GM23248 (cell line): ENCODE measurements around the gene JARID2. TPM values are rescaled to one million over a fixed set of nuclear protein-coding genes. Genes with fewer than 3 reads are reported as not detected.

Experiments used
- DNase-seq: peaks from one replicate; pipeline ENCODE4 v3.0.0-alpha.2; 2015
- H2AFZ ChIP-seq: fragments of 200-600 bp; sonication (generic); 2 replicates; pipeline ENCODE4 v1.6.1; 2016; ENCODE audit warnings: antibody characterized with exemption
- H3F3A ChIP-seq: fragments of 200-600 bp; sonication (generic); 2 replicates; pipeline ENCODE4 v1.6.1; 2016; ENCODE audit warnings: mild to moderate bottlenecking, antibody characterized with exemption, mixed run types; ENCODE audit not compliant: insufficient read depth
- H3K27ac ChIP-seq: fragments of 200-600 bp; sonication (generic); 2 replicates; pipeline ENCODE4 v1.5.1; 2016; ENCODE audit warnings: mild to moderate bottlenecking
- H3K27me3 ChIP-seq: fragments of 200-600 bp; sonication (generic); replicated peaks from 2 replicates; pipeline ENCODE4 v1.6.1; 2016; ENCODE audit warnings: mild to moderate bottlenecking; ENCODE audit not compliant: insufficient read depth
- H3K36me3 ChIP-seq: fragments of 200-600 bp; sonication (generic); 2 replicates; pipeline ENCODE4 v1.6.1; 2016; ENCODE audit warnings: low read depth, mild to moderate bottlenecking
- H3K4me1 ChIP-seq: fragments of 200-600 bp; sonication (generic); 2 replicates; pipeline ENCODE4 v1.6.1; 2016; ENCODE audit warnings: mild to moderate bottlenecking; ENCODE audit not compliant: insufficient read depth
- H3K4me2 ChIP-seq: fragments of 200-600 bp; sonication (generic); one replicate; pipeline ENCODE4 v1.6.1; 2016; ENCODE audit warnings: mild to moderate bottlenecking; ENCODE audit not compliant: unreplicated experiment
- H3K4me3 ChIP-seq: fragments of 200-600 bp; sonication (generic); 2 replicates; pipeline ENCODE4 v1.5.1; 2016; ENCODE audit warnings: mild to moderate bottlenecking
- H3K79me2 ChIP-seq: fragments of 200-600 bp; sonication (generic); 2 replicates; pipeline ENCODE4 v1.6.1; 2016; ENCODE audit warnings: mild to moderate bottlenecking; ENCODE audit not compliant: insufficient read depth
- H3K9ac ChIP-seq: fragments of 200-600 bp; sonication (generic); 2 replicates; pipeline ENCODE4 v1.6.1; 2016; ENCODE audit warnings: mild to moderate bottlenecking
- H3K9me2 ChIP-seq: fragments of 200-600 bp; sonication (generic); 2 replicates; pipeline ENCODE4 v1.6.1; 2016; ENCODE audit warnings: mixed run types, mild to moderate bottlenecking, moderate library complexity; ENCODE audit not compliant: insufficient read depth
- H3K9me3 ChIP-seq: fragments of 200-600 bp; sonication (generic); one replicate; pipeline ENCODE4 v1.6.1; 2017; ENCODE audit warnings: low read depth
- H4K20me1 ChIP-seq: fragments of 200-600 bp; sonication (generic); 2 replicates; pipeline ENCODE4 v1.6.0; 2016; ENCODE audit not compliant: insufficient read depth
- EZH2 ChIP-seq: fragments of 200-600 bp; sonication (generic); IDR thresholded peaks from 2 replicates; pipeline ENCODE4 v1.6.1; 2018; ENCODE audit warnings: antibody characterized with exemption, mild to moderate bottlenecking; ENCODE audit not compliant: insufficient read depth, poor library complexity, severe bottlenecking
- EZH2phosphoT487 ChIP-seq: fragments of 200-600 bp; sonication (generic); IDR thresholded peaks from 2 replicates; pipeline ENCODE4 v1.6.1; 2018; ENCODE audit warnings: antibody characterized with exemption, moderate library complexity, mild to moderate bottlenecking, low read depth; ENCODE audit not compliant: insufficient read depth
- WGBS, 2 experiments: methylation state at CpG; one replicate each; pipeline ENCODE4 v1.1.6; 2015 to 2017; ENCODE audit warnings: low lambda C conversion rate in 2 of 2, low coverage in 1 of 2; ENCODE audit errors: missing lambda C conversion rate in 2 of 2; 5-methylcytosine and 5-hydroxymethylcytosine counted together
- in situ Hi-C: fragments of 300-500 bp; cut with MboI; formaldehyde crosslinking; loops from 2 replicates; pipeline ENCODE4 v1.15.0; 2020
- polyA plus RNA-seq: library from polyadenylated mRNA; unstranded; fragments of >200 nt; fragmentation: Nextera tagmentation; extraction: Ambion mirVana; gene quantifications from 2 replicates; pipeline ENCODE4 v1.2.1, GENCODE V29; 2016
- total RNA-seq: library from RNA; depleted of rRNA; stranded (reverse); fragments of >200 nt; shearing (Covaris generic); gene quantifications from 2 replicates; pipeline ENCODE4 v1.2.3, GENCODE V29; 2014

JARID2 gene
- total and polyA plus RNA-seq, 2 experiments from 2014 or later = 3.9 to 9.3 TPM

DNA sequence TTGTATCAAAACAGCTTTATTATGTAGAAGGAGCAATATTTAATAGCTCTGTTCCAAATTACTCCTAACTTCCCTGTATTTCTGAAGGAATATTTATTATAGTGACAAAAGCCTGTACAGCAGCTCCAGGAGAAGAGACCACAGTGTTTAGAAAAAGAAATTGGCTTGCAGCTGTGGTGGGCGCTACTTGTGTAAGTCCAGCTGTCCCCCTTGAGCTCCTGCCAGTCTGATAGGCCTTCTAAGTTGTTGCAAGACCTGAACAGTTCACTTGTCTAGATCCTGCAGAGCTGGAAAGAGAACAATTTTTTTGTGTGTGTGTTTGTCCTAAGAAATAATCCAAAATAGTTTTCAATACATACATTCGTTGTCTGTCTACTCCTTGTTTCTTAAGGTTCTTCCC lies 86.6 kb downstream of the JARID2 start:
- WGBS, 2 experiments = 94 to 97% methylated on average over 2 of the region's 2 CpGs
- Histone ChIP-seq H3K27me3 (no peaks in the 10 kb centered on the region), H3K79me2 (peaks cover 95% of the 10 kb centered on the region), H2AFZ (no peak overlapping the region), H3K9me3 (no peaks in the 10 kb centered on the region), H3K27ac (no peak overlapping the region), H3K4me1 (peaks cover 37% of the 10 kb centered on the region), H3K4me3 (no peak overlapping the region), H3K9me2 (no peaks in the 10 kb centered on the region), H3K4me2 (no peak overlapping the region), H4K20me1 (peaks cover 5% of the 10 kb centered on the region), H3K36me3 (no peaks in the 10 kb centered on the region), H3K9ac (no peak overlapping the region), H3F3A (peaks cover 36% of the 10 kb centered on the region)
- in situ Hi-C loops = no loop called here
- no peak for DNase-seq
- TF ChIP-seq EZH2 (no peak), EZH2phosphoT487 (no peak)

DNA sequence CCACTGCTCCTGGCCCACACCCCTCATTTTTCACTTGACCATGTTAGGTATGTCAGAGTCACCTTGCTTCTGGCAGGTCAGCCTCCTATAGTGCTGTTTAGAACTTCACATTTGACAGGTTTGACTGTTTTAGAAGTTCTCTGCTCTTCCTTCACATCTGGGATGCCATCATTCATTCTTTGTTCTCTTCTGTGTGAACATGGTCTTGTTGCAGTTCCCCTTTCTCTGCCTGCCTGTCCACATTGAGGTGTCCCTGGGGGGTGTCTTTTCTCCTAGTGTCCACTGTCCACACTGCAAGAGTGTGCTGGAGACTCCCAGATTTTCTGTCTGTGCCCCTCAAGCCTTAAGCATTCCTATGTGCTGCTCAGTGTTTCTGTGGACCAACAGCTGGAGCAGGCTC lies 89.5 kb downstream of the JARID2 start:
- no peak for DNase-seq
- no peak overlapping the region for H2AFZ ChIP-seq
- H3K9me2 ChIP-seq = no peaks in the 10 kb centered on the region
- H3K27me3 ChIP-seq = no peaks in the 10 kb centered on the region
- no peak overlapping the region for H3K9ac ChIP-seq
- H3K27ac ChIP-seq = no peak overlapping the region
- no peak overlapping the region for H3K4me2 ChIP-seq
- in situ Hi-C loops = no loop called here
- no peaks in the 10 kb centered on the region for H3K36me3 ChIP-seq
- peaks cover 99% of the 10 kb centered on the region for H3K79me2 ChIP-seq
- H3K9me3 ChIP-seq = no peaks in the 10 kb centered on the region
- TF ChIP-seq EZH2phosphoT487 (no peak), EZH2 (no peak)
- peaks cover 20% of the 10 kb centered on the region for H3K4me1 ChIP-seq
- no peaks in the 10 kb centered on the region for H4K20me1 ChIP-seq
- peaks cover 13% of the 10 kb centered on the region; the same call in 1 of the 2 replicates for H3F3A ChIP-seq
- no peak overlapping the region for H3K4me3 ChIP-seq

DNA sequence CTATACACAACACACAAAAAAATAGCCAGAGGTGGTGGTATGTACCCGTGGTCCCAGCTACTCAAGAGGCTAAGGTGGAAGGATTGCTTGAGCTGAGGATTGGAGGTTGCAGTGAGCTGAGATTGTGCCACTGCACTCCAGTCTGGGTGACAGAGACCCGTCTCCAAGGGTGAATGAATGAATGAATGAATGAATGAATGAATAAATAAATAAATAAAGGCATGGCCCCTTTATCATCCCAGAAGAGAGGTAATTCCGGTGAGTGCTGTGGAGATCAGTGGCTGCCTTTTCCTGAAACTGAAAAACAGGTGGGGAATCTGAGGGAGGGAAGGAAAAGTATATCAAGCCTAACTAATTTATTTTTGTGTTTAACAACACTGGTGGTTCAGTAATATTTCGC lies 90.0 kb downstream of the JARID2 start:
- Histone ChIP-seq H3K4me3 (no peak overlapping the region), H3K27ac (no peak overlapping the region), H3F3A (peaks cover 11% of the 10 kb centered on the region; the same call in 1 of the 2 replicates), H3K4me1 (peaks cover 16% of the 10 kb centered on the region), H2AFZ (no peak overlapping the region), H3K27me3 (no peaks in the 10 kb centered on the region), H3K36me3 (no peaks in the 10 kb centered on the region), H3K9me3 (no peaks in the 10 kb centered on the region), H4K20me1 (no peaks in the 10 kb centered on the region), H3K79me2 (peaks cover 99% of the 10 kb centered on the region), H3K9ac (no peak overlapping the region), H3K4me2 (no peak overlapping the region), H3K9me2 (no peaks in the 10 kb centered on the region)
- 93 to 96% methylated on average over 4 of the region's 4 CpGs for WGBS, 2 experiments
- in situ Hi-C loops = no loop called here
- no peak for DNase-seq
- TF ChIP-seq EZH2 = no peak
- no peak for TF ChIP-seq EZH2phosphoT487

- no peaks in the 10 kb centered on the region for H3F3A ChIP-seq
- peaks cover under 1% of the 10 kb centered on the region; the same call in 1 of the 2 replicates for H4K20me1 ChIP-seq
- no peak overlapping the region for H3K9ac ChIP-seq
- H3K36me3 ChIP-seq = no peaks in the 10 kb centered on the region
- TF ChIP-seq EZH2phosphoT487 = no peak
- H3K4me3 ChIP-seq = no peak overlapping the region
- H3K4me2 ChIP-seq = no peak overlapping the region
- no peaks in the 10 kb centered on the region for H3K27me3 ChIP-seq
- H2AFZ ChIP-seq = no peak overlapping the region
- H3K27ac ChIP-seq = no peak overlapping the region
- peaks cover 99% of the 10 kb centered on the region for H3K79me2 ChIP-seq
- no peaks in the 10 kb centered on the region for H3K9me3 ChIP-seq
- 91 to 94% methylated on average over 9 of the region's 9 CpGs for WGBS, 2 experiments
- peaks cover 12% of the 10 kb centered on the region for H3K4me1 ChIP-seq
- in situ Hi-C loops = no loop called here
- H3K9me2 ChIP-seq = no peaks in the 10 kb centered on the region
- no peak for DNase-seq
Observed at GRCh38 chr6:15336900-15337560, 91.2 kb downstream of the JARID2 start.

- Histone ChIP-seq H3K9me3 (no peaks in the 10 kb centered on the region), H3K9ac (no peak overlapping the region), H2AFZ (no peak overlapping the region), H4K20me1 (peaks cover 4% of the 10 kb centered on the region; the same call in 1 of the 2 replicates), H3K36me3 (no peaks in the 10 kb centered on the region), H3F3A (no peaks in the 10 kb centered on the region), H3K9me2 (no peaks in the 10 kb centered on the region), H3K27me3 (no peaks in the 10 kb centered on the region), H3K4me3 (no peak overlapping the region), H3K79me2 (peaks cover 99% of the 10 kb centered on the region), H3K27ac (no peak overlapping the region), H3K4me1 (peaks cover 8% of the 10 kb centered on the region), H3K4me2 (no peak overlapping the region)
- WGBS, 2 experiments = 95 to 98% methylated on average over 3 of the region's 3 CpGs
- TF ChIP-seq EZH2 = no peak
- no peak for TF ChIP-seq EZH2phosphoT487
- in situ Hi-C loops = no loop called here
- no peak for DNase-seq
Observed at GRCh38 chr6:15337582-15337981, 91.7 kb downstream of the JARID2 start.
